Pulmonary artery endothelial cell (primary cell): ENCODE data around the gene INHBB. TPM values are rescaled to one million over a fixed set of nuclear protein-coding genes. Genes with fewer than 3 reads are reported as not detected.

Experiments
- DNase-seq: peaks from one replicate; pipeline ENCODE4 v3.0.0-alpha.2; 2011; ENCODE audit warnings: low read depth, low spot score
- total RNA-seq: library from RNA; depleted of rRNA; stranded (reverse); fragments of >200 nt; gene quantifications from 2 replicates; pipeline ENCODE4 v1.2.3, GENCODE V29; 2014

The INHBB gene
- total RNA-seq, 1 donor from 2014 or later = 1.7 TPM

DNA sequence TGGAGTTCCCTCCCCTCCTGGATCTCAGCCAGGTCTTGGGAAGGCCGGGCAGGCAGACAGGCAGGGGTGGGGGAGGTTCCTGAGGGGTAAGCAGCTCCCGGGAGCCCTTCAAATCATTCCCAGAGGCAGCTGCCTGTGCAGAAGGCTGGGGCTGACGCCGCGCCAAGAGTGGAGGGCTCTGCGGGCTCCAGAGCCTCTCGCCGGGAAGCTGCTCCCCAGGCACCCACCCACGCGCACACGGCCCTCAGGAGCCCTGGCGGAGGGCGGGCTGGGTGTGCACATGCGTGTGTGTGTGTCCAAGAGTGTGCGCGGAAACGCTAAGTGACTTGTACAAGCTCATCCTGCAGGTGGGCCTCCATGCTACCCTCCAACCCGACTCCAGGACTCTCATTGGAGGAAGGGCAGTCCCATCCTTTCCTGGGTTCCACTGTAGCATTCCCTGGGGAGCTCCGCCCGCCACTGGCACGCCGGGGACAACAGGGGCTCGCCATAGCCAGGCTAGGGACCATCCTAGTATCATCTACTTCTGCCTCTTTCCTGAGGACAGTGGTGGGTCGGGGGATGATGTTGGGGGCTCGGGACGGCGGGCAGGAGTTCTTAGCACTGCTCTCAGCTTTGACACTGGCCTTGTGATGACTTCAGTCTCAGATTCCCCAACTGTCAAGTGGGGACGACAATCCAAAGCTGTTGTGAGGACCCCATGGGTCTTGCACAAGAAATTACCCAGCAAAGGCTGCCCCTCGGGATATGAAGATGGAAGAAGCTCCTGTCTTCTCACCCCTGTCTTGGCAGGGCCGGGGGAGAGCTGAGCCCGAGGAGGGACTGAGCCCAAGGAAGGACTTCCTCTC is 50.3 kb downstream of the INHBB start:
- no peak for DNase-seq

DNA sequence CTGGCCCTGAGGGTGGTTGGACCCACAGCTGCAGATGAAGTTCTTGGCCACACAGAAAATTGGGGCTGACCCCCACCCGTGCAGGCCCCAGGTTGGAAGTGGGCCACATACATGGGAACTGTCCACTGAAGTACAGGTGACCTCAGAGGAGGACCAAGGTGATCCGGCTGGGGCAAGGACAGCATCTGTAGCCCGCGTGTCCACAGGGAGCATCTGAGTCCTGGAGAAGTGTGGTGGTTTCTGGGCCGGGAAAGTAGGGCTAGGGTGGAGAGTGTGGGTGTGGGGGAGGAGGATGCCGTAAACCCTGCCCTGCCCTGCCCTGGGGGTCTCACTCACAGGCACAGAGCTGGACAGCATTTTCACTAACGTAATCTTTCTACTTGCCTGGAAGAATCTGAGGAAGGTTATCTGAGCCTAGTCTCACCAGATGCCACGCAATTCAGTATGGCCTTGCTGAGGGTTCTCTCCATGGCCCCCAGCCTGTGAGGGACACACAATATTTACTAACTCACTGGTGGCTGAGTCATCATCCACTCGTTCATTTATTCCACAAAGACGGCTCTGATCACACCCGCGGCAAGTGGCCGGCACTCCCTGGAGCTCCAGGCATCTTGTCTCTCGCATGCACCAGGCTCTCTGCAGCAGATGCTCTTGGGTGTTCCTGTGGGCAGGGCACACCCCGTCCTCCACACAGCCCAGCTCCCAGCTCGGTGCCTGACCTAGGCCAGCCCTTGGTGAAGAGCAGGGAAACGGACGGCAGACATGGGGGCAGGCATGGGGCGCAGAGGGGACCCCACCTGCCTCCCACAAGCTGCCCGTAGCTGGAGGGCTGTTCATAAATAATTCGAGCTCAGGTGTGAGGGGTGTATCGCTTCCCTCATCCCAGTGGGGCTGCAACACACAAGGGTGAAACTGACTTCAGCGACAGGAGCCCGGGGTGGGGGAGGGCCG is 51.2 kb downstream of the INHBB start:
- no peak for DNase-seq

DNA sequence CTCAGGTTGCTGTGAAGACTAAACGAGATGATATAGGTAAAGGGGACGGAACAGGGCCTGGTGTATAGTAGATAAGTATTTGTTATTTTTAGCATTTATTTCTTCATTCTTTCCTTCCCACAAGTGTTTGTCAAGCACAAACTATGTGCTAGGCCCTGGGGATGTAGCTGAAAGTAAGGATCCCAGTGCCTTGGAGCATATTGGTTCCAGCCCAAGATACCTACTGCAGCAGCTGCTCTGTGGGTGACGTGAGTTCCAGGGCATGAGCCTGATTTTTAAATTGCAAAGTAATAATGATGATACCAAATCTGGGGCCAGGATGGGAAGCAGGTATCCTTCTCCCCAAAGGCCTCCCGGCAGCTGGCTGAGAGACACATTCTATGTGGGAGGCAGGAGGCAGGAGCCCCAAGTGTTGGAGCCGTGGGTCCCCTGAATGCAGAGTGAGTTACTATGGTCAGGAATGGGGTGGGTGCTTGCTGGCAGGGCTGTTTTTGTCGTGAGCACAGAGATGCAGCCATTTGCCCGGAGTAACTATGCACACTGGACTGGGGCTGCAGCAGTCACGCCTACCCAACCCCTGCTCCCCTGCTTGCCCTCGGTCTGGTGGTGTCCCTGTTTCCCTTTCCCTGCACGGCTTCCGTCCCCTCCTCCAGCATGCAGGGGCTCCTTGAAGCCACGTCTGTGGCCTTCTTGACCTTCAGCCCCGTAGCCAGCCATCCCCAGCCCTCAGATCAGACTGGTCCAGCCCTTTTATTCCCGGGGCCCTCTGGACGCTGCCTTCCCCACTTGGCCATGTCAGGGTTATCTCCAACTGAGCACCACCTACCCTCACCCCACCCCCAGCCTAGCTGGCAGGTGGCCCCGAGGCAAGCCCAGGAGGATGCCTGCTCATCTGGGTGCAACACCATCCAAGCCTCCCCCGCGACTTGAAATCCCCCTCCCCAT is 52.4 kb downstream of the INHBB start:
- DNase-seq = no peak

DNA sequence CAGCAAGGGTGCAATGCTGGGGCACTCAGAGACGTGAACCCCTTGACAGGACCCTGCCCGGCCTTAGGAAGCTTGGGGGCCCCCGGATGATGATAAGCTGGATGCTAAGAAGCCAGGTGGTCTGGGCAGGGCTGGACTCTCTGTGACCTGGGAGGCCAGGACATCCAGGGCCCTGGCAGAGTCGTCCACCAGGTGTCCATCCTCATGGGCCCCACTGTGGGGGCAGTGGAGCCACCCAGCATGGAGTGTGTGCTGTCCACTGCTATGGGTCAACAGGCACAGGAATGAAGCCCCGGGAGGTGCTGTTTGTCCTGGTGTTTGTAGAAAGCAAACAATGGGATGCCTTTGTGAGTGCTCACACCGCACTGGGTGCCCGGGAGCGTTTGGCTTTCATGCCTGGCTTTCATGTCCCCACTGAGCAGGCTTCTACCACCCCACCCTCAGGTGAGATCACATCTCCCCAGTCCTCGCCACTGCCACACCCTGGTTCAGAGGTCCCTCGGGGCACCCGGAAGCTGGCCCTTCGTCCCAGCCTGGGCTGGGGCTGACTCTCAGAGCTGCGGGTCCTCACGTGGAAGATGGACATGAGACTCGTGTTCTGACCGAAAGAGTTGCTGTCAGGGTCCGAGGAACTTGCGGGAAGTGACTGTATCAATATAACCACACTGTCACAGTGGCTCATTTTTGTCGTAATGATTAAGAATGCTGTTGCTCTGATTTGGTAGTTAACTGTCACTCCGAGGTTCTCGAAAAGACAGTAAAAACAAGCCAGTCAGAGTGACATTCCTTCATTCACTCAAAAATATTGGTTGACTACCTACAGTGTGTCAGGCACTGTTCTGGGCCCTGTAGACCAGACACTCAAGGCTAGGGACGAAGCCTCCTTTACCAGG is 53.3 kb downstream of the INHBB start:
- DNase-seq = no peak

DNA sequence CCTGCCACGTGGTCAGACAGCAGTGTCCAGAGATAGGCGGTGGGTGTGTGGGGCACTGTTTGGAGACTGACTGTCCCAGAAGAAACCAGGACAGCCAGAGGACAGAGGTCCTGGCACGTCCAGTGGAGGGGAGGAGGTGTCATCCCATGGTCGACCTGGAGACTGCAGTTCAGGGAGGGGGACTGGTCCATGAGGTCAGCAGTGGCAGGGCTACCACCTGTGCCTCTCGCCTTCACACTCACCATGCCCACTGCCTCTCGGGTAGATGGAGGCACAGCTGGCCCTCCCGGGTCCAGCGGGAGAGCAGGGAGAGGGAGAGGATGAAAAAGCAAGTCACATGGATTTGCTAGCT is 53.9 kb downstream of the INHBB start:
- DNase-seq = no peak

DNA sequence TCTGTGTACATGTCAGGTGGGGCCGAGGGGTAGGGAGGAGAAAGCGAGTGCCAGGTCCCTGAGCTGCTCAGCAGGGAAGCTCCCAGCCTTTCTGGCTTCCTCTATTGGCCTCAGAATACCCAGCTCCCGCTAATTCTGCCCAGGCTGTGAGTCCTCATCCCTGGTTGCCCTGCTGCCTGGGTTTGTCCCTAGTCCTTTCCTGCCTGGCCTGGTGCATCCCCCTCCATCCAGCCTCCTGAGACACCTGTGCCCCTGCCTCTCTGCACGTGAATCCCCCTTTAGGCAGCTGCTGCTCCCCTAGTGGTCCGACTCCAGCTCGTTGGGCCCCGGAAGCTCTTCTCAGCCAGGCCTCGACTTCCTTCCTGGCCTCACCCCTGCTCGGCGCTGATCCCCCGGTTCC is 54.6 kb downstream of the INHBB start:
- no peak for DNase-seq

Other genes starting within 250 kb of the INHBB start
- 27.4 and 31.3 TPM in 2 replicates for gene TMEM185B, start 122.7 kb upstream of the INHBB start, total RNA-seq
- 163 and 239 TPM in 2 replicates for gene RALB, start 93.3 kb upstream of the INHBB start, total RNA-seq